Adrenal gland (tissue), 12 donors: Measurements from ENCODE around the gene TADA3. TPM values are rescaled to one million over a fixed set of nuclear protein-coding genes. Genes with fewer than 3 reads are reported as not detected.
A peak's percentile ranks its signal among the peaks of the same experiment; 100 is the strongest.

Experiments
- DNase-seq, 7 donors: peaks; one replicate each; pipeline ENCODE4 v3.0.0-alpha.2; 2019 to 2020
- H3K27ac ChIP-seq, 5 donors: fragments of 200-600 bp; sonication (generic) in 4 of 5; 1 replicate in 3 of 5; 2 replicates in 2 of 5; pipeline versions ENCODE4 v1.5.1 to v1.8.0; 2016 to 2020; ENCODE audit warnings: mild to moderate bottlenecking in 1 of 5
- H3K27me3 ChIP-seq: fragments of 200-600 bp; 2 replicates; pipeline ENCODE4 v1.8.0; 2021
- H3K36me3 ChIP-seq, 2 donors: fragments of 200-600 bp; replicated peaks in 1 of 2; 1 replicate in 1 of 2; 2 replicates in 1 of 2; pipeline versions ENCODE4 v1.5.1 to v1.8.0; 2018 to 2022
- H3K4me1 ChIP-seq, 2 donors: fragments of 200-600 bp; replicated peaks in 1 of 2; 1 replicate in 1 of 2; 2 replicates in 1 of 2; pipeline versions ENCODE4 v1.5.1 to v1.8.0; 2018 to 2021
- H3K4me3 ChIP-seq, 4 donors: fragments of 200-600 bp; sonication (generic) in 3 of 4; one replicate each; pipeline ENCODE4 v1.5.1; 2016 to 2018
- H3K9me3 ChIP-seq, 3 donors: fragments of 200-600 bp; sonication (generic) in 1 of 3; replicated peaks in 1 of 3; 1 replicate in 2 of 3; 2 replicates in 1 of 3; pipeline versions ENCODE4 v1.5.1 to v1.8.0; 2016 to 2021
- CTCF ChIP-seq, 6 experiments: fragments of 450-650 bp in 4 of 6; fragments of 200-600 bp in 2 of 6; sonication (generic) in 1 of 6; IDR thresholded peaks; 1 replicate in 5 of 6; 2 replicates in 1 of 6; pipeline versions ENCODE4 v1.5.1 to v1.8.0; 2016 to 2021; ENCODE audit warnings: antibody characterized with exemption in 6 of 6, mild to moderate bottlenecking in 2 of 6, moderate library complexity in 1 of 6
- POLR2A ChIP-seq, 2 donors: fragments of 450-650 bp; IDR thresholded peaks; one replicate each; pipeline ENCODE4 v1.6.1; 2017; ENCODE audit warnings: antibody characterized with exemption in 2 of 2, mild to moderate bottlenecking in 2 of 2, moderate library complexity in 1 of 2
- WGBS, 4 donors: extraction: QIAGEN DNeasy Blood & Tissue Kit in 2 of 4; methylation state at CpG; one replicate each; pipeline versions ENCODE4 v1.1.5 to v1.1.7; 2013 to 2017; 5-methylcytosine and 5-hydroxymethylcytosine counted together
- intact Hi-C, 2 donors: fragments of 100-400 bp; cut with DNase I; formaldehyde crosslinking; loops; one replicate each; pipeline versions ENCODE4 v1.14.1 to v1.15.0; 2022 to 2023
- polyA plus RNA-seq, 3 donors: library from polyadenylated mRNA; stranded (reverse); fragments of 200-250 nt in 2 of 3; fragments of 350-450 nt in 1 of 3; fragmentation: Illumina TruSeq in 1 of 3; extraction: RNeasy Lipid Tissue Mini Kit (QIAGEN cat#74804) in 1 of 3; gene quantifications; one replicate each; pipeline ENCODE4 v1.2.3, GENCODE V29; 2013 to 2014
- total RNA-seq, 9 donors: library from RNA; depleted of rRNA in 4 of 9; stranded (reverse); fragments of >200 nt in 4 of 9; fragments of 120-200 nt in 1 of 9; fragmentation: NEBNext Ultra II Directional in 1 of 9; extraction: Animal tissue kit (Norgen Biotek cat#: 25700) in 1 of 9; gene quantifications; one replicate each; pipeline versions ENCODE4 v1.1.0 to v1.2.4, GENCODE V29; 2013 to 2023
- donor health status: healthy with polysubstance abuse.
- donor health status: Bipolar disorder and iron deficiency.
- donor health status: DM: yes; HTN: yes; CAD: no.
- donor health status: DM: no; HTN: no; CAD: no.
- donor health status: DM: no; HTN: no; CAD: no.
- donor health status: DM: yes; HTN: yes; CAD: no.

TADA3 gene
- total and polyA plus RNA-seq, 12 donors: 49.7 to 148 (median 115) TPM

GRCh38 chr3:9806137-9806536, 13.9 kb upstream of the TADA3 start:
- TF ChIP-seq POLR2A (IDR thresholded peaks at IDR 0.05): no peak
- TF ChIP-seq CTCF (IDR thresholded peaks at IDR 0.05): no peak
- DNase-seq: no peak
- intact Hi-C loops: loop anchor here in 1 of 2 donors (10.0 kb wide), 1 partner anchor 51 kb away; no protein-coding TSS in a partner anchor
- Histone ChIP-seq H3K27ac (no peak overlapping the region), H3K27me3 (no peaks in the 10 kb centered on the region), H3K9me3 (no peaks in the 10 kb centered on the region), H3K36me3 (peaks cover 0 to 62% of the 10 kb centered on the region in 2 donors), H3K4me1 (peaks cover 0 to 15% of the 10 kb centered on the region in 2 donors), H3K4me3 (no peak overlapping the region)
- WGBS, 4 donors: 79 to 85% (median 84%) methylated on average over 9 to 12 of the region's 12 CpGs

- no peak overlapping the region for H3K4me3 ChIP-seq
- H3K27ac ChIP-seq: no peak overlapping the region
- DNase-seq: no peak
- no peaks in the 10 kb centered on the region for H3K9me3 ChIP-seq
- TF ChIP-seq CTCF (IDR thresholded peaks at IDR 0.05) (no peak), POLR2A (IDR thresholded peaks at IDR 0.05) (no peak)
- peaks cover 0 to 73% of the 10 kb centered on the region in 2 donors for H3K36me3 ChIP-seq
- H3K27me3 ChIP-seq: no peaks in the 10 kb centered on the region
- H3K4me1 ChIP-seq: peaks cover 0 to 11% of the 10 kb centered on the region in 2 donors
- intact Hi-C loops: loop anchor here in 1 of 2 donors (10.0 kb wide), 1 partner anchor 50 kb away; no protein-coding TSS in a partner anchor
- WGBS, 4 donors: 87 to 91% (median 90%) methylated on average over 5 of the region's 5 CpGs
These were observed 12.7 kb upstream of the TADA3 start for GRCh38 chr3:9804996-9805395.

GRCh38 chr3:9803494-9803893, 11.2 kb upstream of the TADA3 start:
- no peaks in the 10 kb centered on the region for H3K27me3 ChIP-seq
- WGBS, 4 donors: 88 to 100% (median 94%) methylated on average over 1 of the region's 1 CpG
- intact Hi-C loops: loop anchor here in 1 of 2 donors (10.0 kb wide), 1 partner anchor 49 kb away; no protein-coding TSS in a partner anchor
- DNase-seq: no peak
- H3K4me1 ChIP-seq: no peaks in the 10 kb centered on the region
- no peak overlapping the region for H3K4me3 ChIP-seq
- peaks cover 0 to 88% of the 10 kb centered on the region in 2 donors for H3K36me3 ChIP-seq
- TF ChIP-seq CTCF (IDR thresholded peaks at IDR 0.05) (no peak), POLR2A (IDR thresholded peaks at IDR 0.05) (no peak)
- no peaks in the 10 kb centered on the region for H3K9me3 ChIP-seq
- H3K27ac ChIP-seq: no peak overlapping the region

- TF ChIP-seq CTCF (IDR thresholded peaks at IDR 0.05): peak in 3 of 6 experiments; percentile 2 to 22 (median 13)
- no peak for TF ChIP-seq POLR2A (IDR thresholded peaks at IDR 0.05)
- no peak for DNase-seq
- Histone ChIP-seq H3K27ac (no peak overlapping the region), H3K4me1 (peaks cover 0 to 7% of the 10 kb centered on the region in 2 donors), H3K4me3 (no peak overlapping the region), H3K27me3 (no peaks in the 10 kb centered on the region), H3K36me3 (peaks cover 0 to 81% of the 10 kb centered on the region in 2 donors), H3K9me3 (no peaks in the 10 kb centered on the region)
- intact Hi-C loops: loop anchor here in 1 of 2 donors (10.0 kb wide), 1 partner anchor 46 kb away; no protein-coding TSS in a partner anchor
- 79 to 88% (median 84%) methylated on average over 5 of the region's 5 CpGs for WGBS, 4 donors
These were observed 8.3 kb upstream of the TADA3 start for GRCh38 chr3:9800529-9800928.
